ENCODE results near the gene RSBN1.

Gene RSBN1

GRCh38 chr1:113770031-113770430 is 42.2 kb downstream of the RSBN1 start (continued):
- no peak for TF ChIP-seq PRDM6 (tag by site-specific recombination; IDR thresholded peaks at IDR 0.05)
- TF ChIP-seq ZNF768 (tag by site-specific recombination; IDR thresholded peaks at IDR 0.05) = no peak

- H3K36me3 ChIP-seq (ENCODE audit: control insufficient read depth in 2 of 2, insufficient read depth in 1 of 2, low read length in 2 of 2) = peaks cover 0 to 39% of the 10 kb centered on the region in 2 experiments; a peak in 2 of 3 replicates
- CTCF ChIA-PET = interaction anchor here (0.7 kb wide), 1 partner anchor 1053 kb away, joined by 3 read pairs; no protein-coding TSS in a partner anchor
Measured at GRCh38 chr1:113769601-113769970, 42.7 kb downstream of the RSBN1 start.

GRCh38 chr1:113768916-113769600 is 43.2 kb downstream of the RSBN1 start:
- Histone ChIP-seq H3K4me3 (ENCODE audit: low read depth, low read length) (no peak overlapping the region), H3K36me3 (ENCODE audit: control insufficient read depth in 2 of 2, insufficient read depth in 1 of 2, low read length in 2 of 2) (peaks cover 0 to 38% of the 10 kb centered on the region in 2 experiments; a peak in 2 of 3 replicates), H3K27ac (ENCODE audit: extremely low read depth, low read depth, low read length) (no peak overlapping the region), H3K9me3 (ENCODE audit: control insufficient read depth, insufficient read depth, low read depth, low read length) (no peaks in the 10 kb centered on the region), H3K4me1 (ENCODE audit: control insufficient read depth, insufficient read depth, low read length) (no peaks in the 10 kb centered on the region)
- ChIA-PET CTCF (no interaction called here), POLR2A (interaction anchor here (1.8 kb wide), 1 partner anchor 9 kb away, joined by 9 read pairs; the partner anchor contains the start of gene PHTF1)
- TF ChIP-seq ZNF37A (tag by site-specific recombination; IDR thresholded peaks at IDR 0.05) = no peak
- peak; percentile 46; the same call in 1 of the 2 replicates for TF ChIP-seq MZF1 (tag by site-specific recombination; IDR thresholded peaks at IDR 0.05; ENCODE audit: borderline replicate concordance)

More at GRCh38 chr1:113769601-113769970, 42.7 kb downstream of the RSBN1 start:
- TF ChIP-seq ZNF221 (tag by site-specific recombination; IDR thresholded peaks at IDR 0.05; ENCODE audit: borderline replicate concordance) (no peak), ZNF600 (tag by site-specific recombination; IDR thresholded peaks at IDR 0.05) (no peak), ZSCAN30 (tag by site-specific recombination; IDR thresholded peaks at IDR 0.05) (no peak), ZBTB20 (tag by site-specific recombination; IDR thresholded peaks at IDR 0.05) (no peak), ZNF223 (tag by site-specific recombination; IDR thresholded peaks at IDR 0.05) (no peak), ZNF777 (tag by site-specific recombination; IDR thresholded peaks at IDR 0.05; ENCODE audit: borderline replicate concordance) (no peak), GLIS2 (tag by site-specific recombination; IDR thresholded peaks at IDR 0.05) (no peak), KLF10 (tag by site-specific recombination; IDR thresholded peaks at IDR 0.05) (no peak)
- TF ChIP-seq, protein P1, sequence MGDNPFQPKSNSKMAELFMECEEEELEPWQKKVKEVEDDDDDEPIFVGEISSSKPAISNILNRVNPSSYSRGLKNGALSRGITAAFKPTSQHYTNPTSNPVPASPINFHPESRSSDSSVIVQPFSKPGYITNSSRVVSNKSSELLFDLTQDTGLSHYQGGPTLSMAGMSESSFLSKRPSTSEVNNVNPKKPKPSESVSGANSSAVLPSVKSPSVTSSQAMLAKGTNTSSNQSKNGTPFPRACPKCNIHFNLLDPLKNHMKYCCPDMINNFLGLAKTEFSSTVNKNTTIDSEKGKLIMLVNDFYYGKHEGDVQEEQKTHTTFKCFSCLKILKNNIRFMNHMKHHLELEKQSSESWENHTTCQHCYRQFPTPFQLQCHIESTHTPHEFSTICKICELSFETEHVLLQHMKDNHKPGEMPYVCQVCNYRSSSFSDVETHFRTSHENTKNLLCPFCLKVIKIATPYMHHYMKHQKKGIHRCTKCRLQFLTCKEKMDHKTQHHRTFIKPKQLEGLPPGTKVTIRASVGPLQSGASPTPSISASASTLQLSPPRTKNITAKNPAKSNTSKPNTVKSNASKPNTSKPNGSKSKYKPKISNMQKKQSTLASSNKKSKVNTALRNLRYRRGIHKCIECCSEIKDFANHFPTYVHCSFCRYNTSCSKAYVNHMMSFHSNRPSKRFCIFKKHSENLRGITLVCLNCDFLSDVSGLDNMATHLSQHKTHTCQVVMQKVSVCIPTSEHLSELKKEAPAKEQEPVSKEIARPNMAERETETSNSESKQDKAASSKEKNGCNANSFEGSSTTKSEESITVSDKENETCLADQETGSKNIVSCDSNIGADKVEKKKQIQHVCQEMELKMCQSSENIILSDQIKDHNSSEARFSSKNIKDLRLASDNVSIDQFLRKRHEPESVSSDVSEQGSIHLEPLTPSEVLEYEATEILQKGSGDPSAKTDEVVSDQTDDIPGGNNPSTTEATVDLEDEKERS (tag by site-specific recombination; IDR thresholded peaks at IDR 0.05) = no peak
- H3K4me3 ChIP-seq (ENCODE audit: low read depth, low read length) = no peak overlapping the region
- H3K27ac ChIP-seq (ENCODE audit: extremely low read depth, low read depth, low read length) = no peak overlapping the region
- POLR2A ChIA-PET = interaction anchor here (1.8 kb wide), 1 partner anchor 10 kb away, joined by 9 read pairs; the partner anchor contains the start of gene PHTF1
- no peaks in the 10 kb centered on the region for H3K4me1 ChIP-seq (ENCODE audit: control insufficient read depth, insufficient read depth, low read length)
- H3K9me3 ChIP-seq (ENCODE audit: control insufficient read depth, insufficient read depth, low read depth, low read length) = no peaks in the 10 kb centered on the region

All from HEK293 (cell line).